Measurements from ENCODE around the gene USP2.

Gene USP2

DNA sequence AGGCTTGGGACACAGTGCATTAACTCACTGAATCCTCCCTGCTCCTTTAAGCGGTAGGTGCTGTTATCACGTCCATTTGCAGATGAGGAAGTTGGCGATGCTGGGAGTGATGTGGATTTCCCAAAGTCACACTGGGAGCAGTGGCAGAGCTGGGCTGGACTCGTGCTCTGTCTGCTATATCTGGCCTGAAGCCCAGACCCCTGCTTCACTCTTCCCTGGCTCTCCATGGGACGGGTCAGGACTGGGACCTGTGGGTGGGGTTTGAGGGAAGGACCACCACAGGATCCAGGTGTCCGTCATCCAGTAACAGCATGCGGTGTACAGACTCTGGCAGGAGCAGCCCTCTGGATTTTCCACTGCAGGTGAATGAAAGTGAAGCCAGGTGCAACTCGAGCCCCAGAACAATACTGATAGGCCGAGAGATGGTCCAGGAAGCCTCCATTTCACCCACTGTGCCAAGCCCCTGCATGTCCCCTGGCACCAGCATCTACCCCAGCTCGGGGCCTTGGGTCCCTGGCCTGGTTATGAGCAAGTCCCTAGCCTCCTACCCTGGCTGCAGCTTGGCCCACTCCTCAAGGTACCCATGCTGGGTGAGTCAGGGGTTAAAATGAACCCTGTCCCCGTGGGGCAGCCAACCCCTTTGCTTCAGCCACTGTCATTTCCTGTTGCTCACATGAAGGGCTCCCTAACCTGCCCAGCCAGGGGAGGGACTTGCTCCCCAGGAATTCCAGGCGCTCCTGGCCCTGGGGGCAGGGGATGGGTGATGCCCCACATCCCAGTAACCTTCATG lies 4.2 kb downstream of the USP2 start:
- H3K4me3 ChIP-seq (ENCODE audit: low read depth, low read length): no peak overlapping the region
- peaks cover 36% of the 10 kb centered on the region for H3K4me1 ChIP-seq (ENCODE audit: control insufficient read depth, insufficient read depth, low read length, unreplicated experiment)
- no peak overlapping the region for H2AFZ ChIP-seq (ENCODE audit: low read length, unreplicated experiment)
- H3K27me3 ChIP-seq (ENCODE audit: insufficient read depth, low read length): no peaks in the 10 kb centered on the region
- H3K79me2 ChIP-seq (ENCODE audit: control insufficient read depth, insufficient read depth, low read length, unreplicated experiment): no peaks in the 10 kb centered on the region
- no peak overlapping the region for H3K27ac ChIP-seq (ENCODE audit: low read depth, low read length)
- H3K36me3 ChIP-seq (ENCODE audit: insufficient read depth, low read length): no peaks in the 10 kb centered on the region

- Histone ChIP-seq H3K4me1 (ENCODE audit: control insufficient read depth, insufficient read depth, low read length, unreplicated experiment) (peaks cover 33% of the 10 kb centered on the region), H3K36me3 (ENCODE audit: insufficient read depth, low read length) (no peaks in the 10 kb centered on the region)
These were observed 5.2 kb downstream of the USP2 start for GRCh38 chr11:119376197-119376847.

DNA sequence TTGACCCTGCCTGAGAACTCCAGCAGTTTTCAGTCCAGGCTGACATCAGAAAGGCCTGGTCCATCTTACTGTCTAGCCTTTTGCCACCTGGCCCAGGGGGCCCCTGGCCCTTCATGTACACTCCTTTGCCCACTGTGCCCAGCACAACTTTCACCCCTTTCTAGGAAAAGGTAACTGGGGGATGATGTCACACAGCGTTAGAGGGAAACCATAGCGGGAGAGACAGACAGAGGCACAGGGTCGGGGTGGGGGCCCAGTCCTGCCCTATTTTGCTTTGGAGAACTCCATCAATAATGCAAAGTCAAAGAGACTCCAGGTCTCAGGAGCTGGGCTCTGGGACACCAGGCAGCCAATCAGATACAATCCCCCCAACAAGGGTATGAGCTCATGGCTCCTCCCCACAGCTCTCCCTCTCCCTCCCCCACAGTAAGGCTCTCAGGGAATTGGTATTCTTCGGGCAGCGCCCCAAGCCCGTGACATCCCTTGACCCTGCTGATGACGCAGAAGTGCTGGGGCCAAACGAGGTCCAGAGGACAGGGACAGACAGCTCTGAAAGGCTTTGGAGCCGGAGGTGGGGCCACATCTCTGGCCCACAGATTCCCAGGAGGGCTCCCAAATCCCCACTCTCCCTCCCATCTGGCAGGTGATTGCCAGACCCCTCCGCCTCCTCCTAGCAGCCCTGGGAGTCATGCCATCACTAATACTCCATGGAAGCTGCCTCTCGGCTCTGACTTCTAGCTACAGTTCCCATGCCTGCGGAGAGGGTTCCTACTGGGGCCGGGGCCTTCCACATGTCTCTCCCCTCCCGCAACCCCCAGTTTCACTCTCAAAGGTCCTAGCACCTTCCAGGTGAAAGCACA lies 5.9 kb downstream of the USP2 start:
- no peaks in the 10 kb centered on the region for H3K27me3 ChIP-seq (ENCODE audit: insufficient read depth, low read length)
- H3K27ac ChIP-seq (ENCODE audit: low read depth, low read length): peak overlapping the region; percentile 39; the same call in 1 of the 2 replicates
- H2AFZ ChIP-seq (ENCODE audit: low read length, unreplicated experiment): no peak overlapping the region
- H3K36me3 ChIP-seq (ENCODE audit: insufficient read depth, low read length): no peaks in the 10 kb centered on the region
- peaks cover 33% of the 10 kb centered on the region for H3K4me1 ChIP-seq (ENCODE audit: control insufficient read depth, insufficient read depth, low read length, unreplicated experiment)
- H3K4me3 ChIP-seq (ENCODE audit: low read depth, low read length): no peak overlapping the region
- no peaks in the 10 kb centered on the region for H3K79me2 ChIP-seq (ENCODE audit: control insufficient read depth, insufficient read depth, low read length, unreplicated experiment)

More at GRCh38 chr11:119376197-119376847, 5.2 kb downstream of the USP2 start:
- H3K79me2 ChIP-seq (ENCODE audit: control insufficient read depth, insufficient read depth, low read length, unreplicated experiment): no peaks in the 10 kb centered on the region
- peak overlapping the region; percentile 39; the same call in 1 of the 2 replicates for H3K27ac ChIP-seq (ENCODE audit: low read depth, low read length)
- H3K27me3 ChIP-seq (ENCODE audit: insufficient read depth, low read length): no peaks in the 10 kb centered on the region
- H2AFZ ChIP-seq (ENCODE audit: low read length, unreplicated experiment): no peak overlapping the region
- no peak overlapping the region for H3K4me3 ChIP-seq (ENCODE audit: low read depth, low read length)

DNA sequence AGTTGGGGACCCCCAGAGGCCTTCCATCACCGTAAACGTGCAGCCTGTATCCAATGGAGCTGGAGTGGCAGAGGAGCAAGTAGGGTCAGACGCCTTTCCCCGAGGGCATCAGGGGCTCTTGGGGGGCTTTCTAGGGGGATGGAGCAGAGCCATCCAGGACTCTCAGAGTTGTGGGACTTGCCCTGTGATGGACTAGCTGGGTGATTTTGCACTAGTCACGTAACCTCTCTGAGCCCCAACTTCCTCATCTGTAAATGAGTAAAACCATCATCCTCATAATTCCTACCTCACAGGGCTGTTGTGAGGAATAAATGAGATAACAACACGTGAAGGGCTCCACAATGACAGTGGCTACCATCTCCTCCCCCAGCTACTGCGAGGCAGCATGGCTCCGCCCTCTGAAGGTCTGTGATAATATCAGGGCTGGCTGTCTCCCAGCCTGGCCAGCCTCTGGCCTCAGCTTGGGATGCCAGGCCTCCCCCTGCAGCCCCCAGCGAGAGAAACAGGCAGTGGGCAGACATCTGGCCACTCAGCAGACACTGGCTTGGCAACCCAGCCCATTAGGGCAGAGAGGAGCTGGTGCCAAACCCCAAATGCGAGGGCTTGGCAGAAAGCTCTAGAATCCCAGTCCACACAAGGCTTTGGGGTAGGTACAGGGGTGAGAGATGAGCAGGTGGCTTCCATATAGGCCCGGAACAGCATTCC lies 6.7 kb downstream of the USP2 start:
- H3K27ac ChIP-seq (ENCODE audit: low read depth, low read length): peak overlapping the region; percentile 14; the same call in 1 of the 2 replicates
- H2AFZ ChIP-seq (ENCODE audit: low read length, unreplicated experiment): no peak overlapping the region
- H3K79me2 ChIP-seq (ENCODE audit: control insufficient read depth, insufficient read depth, low read length, unreplicated experiment): no peaks in the 10 kb centered on the region
- 0 out of 2 replicates have a peak, but pooled peaks cover 3% of the 10 kb centered on the region for H3K27me3 ChIP-seq (ENCODE audit: insufficient read depth, low read length)
- no peak overlapping the region for H3K4me3 ChIP-seq (ENCODE audit: low read depth, low read length)
- peaks cover 33% of the 10 kb centered on the region for H3K4me1 ChIP-seq (ENCODE audit: control insufficient read depth, insufficient read depth, low read length, unreplicated experiment)
- H3K36me3 ChIP-seq (ENCODE audit: insufficient read depth, low read length): no peaks in the 10 kb centered on the region

DNA sequence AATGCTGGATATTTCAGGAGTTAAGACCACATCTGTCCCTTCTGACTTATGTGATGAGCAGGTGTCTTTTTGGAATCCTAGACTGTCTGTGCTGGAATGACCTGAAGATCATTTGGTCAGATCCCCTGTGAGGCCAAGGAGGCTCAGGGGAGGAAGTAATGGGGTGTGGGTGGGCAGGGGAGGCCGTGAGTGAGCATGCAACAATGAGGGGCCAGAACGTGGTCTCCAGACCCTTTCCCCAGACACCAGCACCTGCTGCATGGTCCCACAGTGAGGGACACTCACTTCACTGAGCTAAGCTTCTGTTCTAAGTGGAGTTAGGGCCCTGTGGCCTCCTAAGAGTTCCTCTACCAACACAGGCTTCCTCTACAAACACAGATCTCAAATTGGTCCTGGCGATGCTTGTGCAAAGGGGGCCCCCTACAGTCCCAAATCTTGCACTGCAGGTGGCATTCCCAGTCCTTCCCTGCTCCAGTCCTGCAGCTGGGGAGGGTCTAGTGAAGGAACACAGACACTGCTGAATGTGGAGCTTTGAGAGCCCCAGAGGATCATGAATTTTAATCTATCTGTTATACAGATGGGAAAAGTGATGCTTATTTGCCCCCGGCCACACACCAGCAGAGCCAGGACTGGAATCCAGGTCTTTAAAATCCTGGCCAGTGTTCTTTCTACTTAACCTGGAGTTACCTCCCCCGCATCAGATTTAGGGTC lies 7.4 kb downstream of the USP2 start:
- Histone ChIP-seq H3K4me1 (ENCODE audit: control insufficient read depth, insufficient read depth, low read length, unreplicated experiment) (peaks cover 37% of the 10 kb centered on the region), H2AFZ (ENCODE audit: low read length, unreplicated experiment) (no peak overlapping the region), H3K79me2 (ENCODE audit: control insufficient read depth, insufficient read depth, low read length, unreplicated experiment) (no peaks in the 10 kb centered on the region), H3K36me3 (ENCODE audit: insufficient read depth, low read length) (no peaks in the 10 kb centered on the region), H3K4me3 (ENCODE audit: low read depth, low read length) (no peak overlapping the region), H3K27me3 (ENCODE audit: insufficient read depth, low read length) (0 out of 2 replicates have a peak, but pooled peaks cover 3% of the 10 kb centered on the region), H3K27ac (ENCODE audit: low read depth, low read length) (no peak overlapping the region)

GRCh38 chr11:119373059-119373920 lies 8.2 kb downstream of the USP2 start:
- Histone ChIP-seq H3K4me1 (ENCODE audit: control insufficient read depth, insufficient read depth, low read length, unreplicated experiment) (peaks cover 44% of the 10 kb centered on the region), H3K4me3 (ENCODE audit: low read depth, low read length) (no peak overlapping the region), H3K27me3 (ENCODE audit: insufficient read depth, low read length) (0 out of 2 replicates have a peak, but pooled peaks cover 3% of the 10 kb centered on the region), H3K36me3 (ENCODE audit: insufficient read depth, low read length) (no peaks in the 10 kb centered on the region), H3K79me2 (ENCODE audit: control insufficient read depth, insufficient read depth, low read length, unreplicated experiment) (no peaks in the 10 kb centered on the region), H3K27ac (ENCODE audit: low read depth, low read length) (no peak overlapping the region), H2AFZ (ENCODE audit: low read length, unreplicated experiment) (no peak overlapping the region)

GRCh38 chr11:119372260-119373058 lies 9.0 kb downstream of the USP2 start:
- peaks cover 6% of the 10 kb centered on the region; the same call in 1 of the 2 replicates for H3K27me3 ChIP-seq (ENCODE audit: insufficient read depth, low read length)
- H3K36me3 ChIP-seq (ENCODE audit: insufficient read depth, low read length): no peaks in the 10 kb centered on the region
- H3K4me1 ChIP-seq (ENCODE audit: control insufficient read depth, insufficient read depth, low read length, unreplicated experiment): peaks cover 44% of the 10 kb centered on the region
- no peak overlapping the region for H2AFZ ChIP-seq (ENCODE audit: low read length, unreplicated experiment)
- no peak overlapping the region for H3K27ac ChIP-seq (ENCODE audit: low read depth, low read length)
- no peak overlapping the region for H3K4me3 ChIP-seq (ENCODE audit: low read depth, low read length)
- no peaks in the 10 kb centered on the region for H3K79me2 ChIP-seq (ENCODE audit: control insufficient read depth, insufficient read depth, low read length, unreplicated experiment)

- Histone ChIP-seq H3K27ac (ENCODE audit: low read depth, low read length) (no peak overlapping the region), H3K27me3 (ENCODE audit: insufficient read depth, low read length) (peaks cover 11% of the 10 kb centered on the region; the same call in 1 of the 2 replicates), H3K36me3 (ENCODE audit: insufficient read depth, low read length) (no peaks in the 10 kb centered on the region), H2AFZ (ENCODE audit: low read length, unreplicated experiment) (no peak overlapping the region), H3K4me3 (ENCODE audit: low read depth, low read length) (no peak overlapping the region), H3K4me1 (ENCODE audit: control insufficient read depth, insufficient read depth, low read length, unreplicated experiment) (peaks cover 39% of the 10 kb centered on the region), H3K79me2 (ENCODE audit: control insufficient read depth, insufficient read depth, low read length, unreplicated experiment) (no peaks in the 10 kb centered on the region)
These were observed 9.7 kb downstream of the USP2 start for GRCh38 chr11:119371778-119372182.

Measured in ACC112 (cell line).